Liver (tissue), 9 donors: ENCODE data around the gene TLR8. TPM values are rescaled to one million over a fixed set of nuclear protein-coding genes. Genes with fewer than 3 reads are reported as not detected.

Experiments
- DNase-seq: peaks from one replicate; pipeline ENCODE4 v3.0.0-alpha.2; 2017; ENCODE audit warnings: low spot score
- H3K27ac ChIP-seq, 2 donors: one replicate each; pipeline ENCODE4 v1.7.0; 2013; ENCODE audit warnings: inconsistent platforms in 2 of 2, low read length in 2 of 2, control low read depth in 1 of 2, low read depth in 1 of 2, mild to moderate bottlenecking in 1 of 2
- H3K27me3 ChIP-seq, 4 donors: one replicate each; pipeline versions ENCODE4 v1.6.1 to v1.7.0; 2013; ENCODE audit warnings: low read length in 3 of 4, inconsistent platforms in 1 of 4, mild to moderate bottlenecking in 1 of 4, moderate library complexity in 1 of 4; ENCODE audit not compliant: control insufficient read depth in 4 of 4, insufficient read depth in 4 of 4
- H3K36me3 ChIP-seq, 4 donors: one replicate each; pipeline versions ENCODE4 v1.6.1 to v1.7.0; 2013; ENCODE audit warnings: low read length in 3 of 4, mild to moderate bottlenecking in 3 of 4, low read depth in 1 of 4, moderate library complexity in 1 of 4; ENCODE audit not compliant: control insufficient read depth in 4 of 4, insufficient read depth in 3 of 4
- H3K4me1 ChIP-seq, 4 donors: one replicate each; pipeline versions ENCODE4 v1.6.1 to v1.7.0; 2013; ENCODE audit warnings: low read length in 3 of 4, mild to moderate bottlenecking in 3 of 4, moderate library complexity in 1 of 4; ENCODE audit not compliant: control insufficient read depth in 4 of 4, insufficient read depth in 4 of 4
- H3K4me3 ChIP-seq, 3 donors: one replicate each; pipeline versions ENCODE4 v1.6.1 to v1.7.0; 2013; ENCODE audit warnings: low read length in 3 of 3, control low read depth in 1 of 3, low read depth in 1 of 3, mild to moderate bottlenecking in 1 of 3
- H3K9ac ChIP-seq, 2 donors: one replicate each; pipeline ENCODE4 v1.7.0; 2013; ENCODE audit warnings: low read length in 2 of 2, mild to moderate bottlenecking in 2 of 2, moderate library complexity in 2 of 2, control low read depth in 1 of 2, low read depth in 1 of 2
- H3K9me3 ChIP-seq, 4 donors: one replicate each; pipeline versions ENCODE4 v1.6.1 to v1.7.0; 2013; ENCODE audit warnings: low read length in 3 of 4; ENCODE audit not compliant: control insufficient read depth in 4 of 4
- ATF3 ChIP-seq: IDR thresholded peaks from 2 replicates; pipeline ENCODE4 v1.6.1; 2016; ENCODE audit warnings: antibody characterized with exemption
- EGR1 ChIP-seq, 2 donors: IDR thresholded peaks; 2 replicates each; pipeline ENCODE4 v1.6.1; 2016 to 2018; ENCODE audit warnings: antibody characterized with exemption in 2 of 2, low read depth in 2 of 2
- FOXA1 ChIP-seq: IDR thresholded peaks from 2 replicates; pipeline ENCODE4 v1.6.1; 2016; ENCODE audit warnings: antibody characterized with exemption
- FOXA2 ChIP-seq: IDR thresholded peaks from 2 replicates; pipeline ENCODE4 v1.6.1; 2016; ENCODE audit warnings: antibody characterized with exemption
- GABPA ChIP-seq, 2 donors: IDR thresholded peaks in 1 of 2; conservative IDR thresholded peaks in 1 of 2; 2 replicates each; pipeline ENCODE4 v1.6.1; 2016; ENCODE audit warnings: antibody characterized with exemption in 2 of 2, mild to moderate bottlenecking in 1 of 2, moderate library complexity in 1 of 2
- HNF4A ChIP-seq, 2 donors: conservative IDR thresholded peaks; 2 replicates each; pipeline ENCODE4 v1.6.1; 2016; ENCODE audit warnings: antibody characterized with exemption in 2 of 2, mild to moderate bottlenecking in 2 of 2
- HNF4G ChIP-seq: IDR thresholded peaks from 2 replicates; pipeline ENCODE4 v1.6.1; 2016; ENCODE audit warnings: antibody characterized with exemption
- JUND ChIP-seq, 2 donors: IDR thresholded peaks; 2 replicates each; pipeline ENCODE4 v1.6.1; 2016; ENCODE audit warnings: antibody characterized with exemption in 2 of 2
- MAX ChIP-seq: IDR thresholded peaks from 2 replicates; pipeline ENCODE4 v1.6.1; 2016; ENCODE audit warnings: antibody characterized with exemption
- RAD21 ChIP-seq, 2 donors: IDR thresholded peaks; 2 replicates each; pipeline ENCODE4 v1.6.1; 2016; ENCODE audit warnings: antibody characterized with exemption in 2 of 2, mild to moderate bottlenecking in 2 of 2
- REST ChIP-seq: IDR thresholded peaks from 2 replicates; pipeline ENCODE4 v1.6.1; 2016; ENCODE audit warnings: antibody characterized with exemption, mild to moderate bottlenecking
- RXRA ChIP-seq, 2 donors: IDR thresholded peaks; 2 replicates each; pipeline ENCODE4 v1.6.1; 2017 to 2018; ENCODE audit warnings: antibody characterized with exemption in 2 of 2, mild to moderate bottlenecking in 1 of 2
- SP1 ChIP-seq: IDR thresholded peaks from 2 replicates; pipeline ENCODE4 v1.6.1; 2018; ENCODE audit warnings: antibody characterized with exemption, mild to moderate bottlenecking
- TAF1 ChIP-seq: conservative IDR thresholded peaks from 2 replicates; pipeline ENCODE4 v1.6.1; 2016; ENCODE audit warnings: antibody characterized with exemption, mild to moderate bottlenecking
- YY1 ChIP-seq: IDR thresholded peaks from 2 replicates; pipeline ENCODE4 v1.6.1; 2016; ENCODE audit warnings: antibody characterized with exemption, mild to moderate bottlenecking
- ZBTB33 ChIP-seq: IDR thresholded peaks from 2 replicates; pipeline ENCODE4 v1.6.1; 2016; ENCODE audit warnings: antibody characterized with exemption
- WGBS: extraction: QIAGEN DNeasy Blood & Tissue Kit; methylation state at CpG from one replicate; pipeline ENCODE4 v1.1.7; 2013; 5-methylcytosine and 5-hydroxymethylcytosine counted together
- polyA plus RNA-seq, 2 donors: library from polyadenylated mRNA; stranded (reverse) in 1 of 2; unstranded in 1 of 2; fragments of 200-250 nt in 1 of 2; fragments of >200 nt in 1 of 2; fragmentation: Nextera tagmentation in 1 of 2; extraction: Ambion mirVana in 1 of 2; gene quantifications; one replicate each; pipeline versions ENCODE4 v1.2.1 to v1.2.3, GENCODE V29; 2013 to 2015
- total RNA-seq, 2 donors: library from RNA; depleted of rRNA; stranded (reverse); fragments of >200 nt; gene quantifications; one replicate each; pipeline ENCODE4 v1.2.3, GENCODE V29; 2014
- donor health status: healthy.
- donor health status: healthy.
- donor health status: healthy.
- donor health status: healthy.
- donor health status: healthy.

TLR8 gene
- total and polyA plus RNA-seq, 4 donors: 0.28 to 4.6 (median 2.1) TPM

- H3K4me3 ChIP-seq: no peak overlapping the region
- H3K27ac ChIP-seq: no peak overlapping the region
- H3K36me3 ChIP-seq: no peaks in the 10 kb centered on the region
- no peak overlapping the region for H3K9ac ChIP-seq
- TF ChIP-seq FOXA2 (no peak), HNF4A (conservative IDR thresholded peaks at IDR 0.05) (no peak), MAX (no peak), RXRA (IDR thresholded peaks at IDR 0.05) (no peak), JUND (IDR thresholded peaks at IDR 0.05) (no peak), HNF4G (no peak), ZBTB33 (no peak), GABPA (IDR thresholded peaks at IDR 0.05 in 1 of 2, conservative IDR thresholded peaks at IDR 0.05 in 1 of 2) (no peak), EGR1 (IDR thresholded peaks at IDR 0.05; ENCODE audit: low read depth in 2 of 2) (no peak), REST (no peak), ATF3 (no peak), TAF1 (no peak), YY1 (no peak), SP1 (no peak), FOXA1 (no peak)
- no peak for DNase-seq
- 85% methylated on average over 6 of the region's 6 CpGs for WGBS
- no peaks in the 10 kb centered on the region for H3K27me3 ChIP-seq
- peaks cover 0 to 2% (median 0%) of the 10 kb centered on the region in 4 donors for H3K4me1 ChIP-seq
- H3K9me3 ChIP-seq: no peaks in the 10 kb centered on the region
Measured at GRCh38 chrX:12965131-12965940, 58.9 kb downstream of the TLR8 start.

GRCh38 chrX:12966151-12966550, 59.7 kb downstream of the TLR8 start:
- DNase-seq: no peak
- Histone ChIP-seq H3K4me1 (peaks cover 0 to 8% (median 3%) of the 10 kb centered on the region in 4 donors), H3K4me3 (no peak overlapping the region), H3K36me3 (no peaks in the 10 kb centered on the region), H3K9me3 (no peaks in the 10 kb centered on the region), H3K27me3 (no peaks in the 10 kb centered on the region), H3K9ac (no peak overlapping the region), H3K27ac (no peak overlapping the region)
- TF ChIP-seq GABPA (IDR thresholded peaks at IDR 0.05 in 1 of 2, conservative IDR thresholded peaks at IDR 0.05 in 1 of 2): no peak
- no peak for TF ChIP-seq RAD21 (IDR thresholded peaks at IDR 0.05)
- TF ChIP-seq JUND (IDR thresholded peaks at IDR 0.05): no peak
- TF ChIP-seq ZBTB33: no peak
- TF ChIP-seq HNF4G: no peak
- no peak for TF ChIP-seq YY1
- no peak for TF ChIP-seq MAX
- TF ChIP-seq ATF3: no peak
- TF ChIP-seq SP1: no peak
- no peak for TF ChIP-seq RXRA (IDR thresholded peaks at IDR 0.05)
- WGBS: 82% methylated on average over 1 of the region's 1 CpG
